ENCODE results near the gene GTPBP4. TPM values are rescaled to one million over a fixed set of nuclear protein-coding genes. Genes with fewer than 3 reads are reported as not detected.

GTPBP4 gene
- total RNA-seq, 1 experiment from 2014 or later: 44.6 TPM

- BruUV-seq (replicated peaks): no TSS peak
- DNase-seq: no peak
- no peak overlapping the region for H3K27ac ChIP-seq (ENCODE audit: low read length)
- ATAC-seq: no peak
- intact Hi-C loops (cut with micrococcal nuclease): no loop called here
- H3K4me2 ChIP-seq (ENCODE audit: low read length): no peak overlapping the region
- H3F3A ChIP-seq (ENCODE audit: low read length, unreplicated experiment): no peaks in the 10 kb centered on the region
- ChIA-PET CTCF (no interaction called here), POLR2A (ENCODE audit: unreplicated experiment) (no interaction called here)
- no peak overlapping the region for H3K9ac ChIP-seq (ENCODE audit: low read length)
- H3K4me3 ChIP-seq (ENCODE audit: low read length): no peak overlapping the region
- H2AFZ ChIP-seq (ENCODE audit: low read length): no peak overlapping the region
- no peaks in the 10 kb centered on the region for H3K4me1 ChIP-seq (ENCODE audit: insufficient read depth, low read length)
- TF ChIP-seq CTCF (conservative IDR thresholded peaks at IDR 0.05; ENCODE audit: low read depth, low read length): no peak
- no peak for TF ChIP-seq EZH2phosphoT487 (IDR thresholded peaks at IDR 0.05; ENCODE audit: borderline replicate concordance, low read length)
- TF ChIP-seq EZH2 (IDR thresholded peaks at IDR 0.05; ENCODE audit: low read length, unreplicated experiment): no peak
- no peaks in the 10 kb centered on the region for H4K20me1 ChIP-seq (ENCODE audit: low read length)
- no peaks in the 10 kb centered on the region for H3K36me3 ChIP-seq (ENCODE audit: low read depth, low read length)
- H3K9me3 ChIP-seq (ENCODE audit: low read length): no peaks in the 10 kb centered on the region
- no peaks in the 10 kb centered on the region for H3K79me2 ChIP-seq (ENCODE audit: low read length)
- no peaks in the 10 kb centered on the region; the same call in none of the 2 replicates for H3K27me3 ChIP-seq (ENCODE audit: low read length)
- no peaks in the 10 kb centered on the region for H3K9me2 ChIP-seq (replicated peaks; ENCODE audit: low read length)
These were observed 33.0 kb upstream of the GTPBP4 start for GRCh38 chr10:955127-955819.

GRCh38 chr10:955820-956217, 32.4 kb upstream of the GTPBP4 start:
- H3K4me3 ChIP-seq (ENCODE audit: low read length): no peak overlapping the region
- H3K27ac ChIP-seq (ENCODE audit: low read length): no peak overlapping the region
- H3K4me1 ChIP-seq (ENCODE audit: insufficient read depth, low read length): no peaks in the 10 kb centered on the region
- no peak overlapping the region for H3K9ac ChIP-seq (ENCODE audit: low read length)
- H3F3A ChIP-seq (ENCODE audit: low read length, unreplicated experiment): no peaks in the 10 kb centered on the region
- no peaks in the 10 kb centered on the region for H3K36me3 ChIP-seq (ENCODE audit: low read depth, low read length)
- H3K9me3 ChIP-seq (ENCODE audit: low read length): no peaks in the 10 kb centered on the region
- H3K9me2 ChIP-seq (replicated peaks; ENCODE audit: low read length): no peaks in the 10 kb centered on the region
- POLR2A ChIA-PET (ENCODE audit: unreplicated experiment): no interaction called here
- H3K27me3 ChIP-seq (ENCODE audit: low read length): no peaks in the 10 kb centered on the region; the same call in none of the 2 replicates
- no peaks in the 10 kb centered on the region for H3K79me2 ChIP-seq (ENCODE audit: low read length)
- ATAC-seq (no peak), DNase-seq (no peak)
- BruUV-seq (replicated peaks): no TSS peak
- CTCF ChIA-PET: no interaction called here
- intact Hi-C loops (cut with micrococcal nuclease): no loop called here
- H4K20me1 ChIP-seq (ENCODE audit: low read length): no peaks in the 10 kb centered on the region
- H2AFZ ChIP-seq (ENCODE audit: low read length): no peak overlapping the region
- no peak overlapping the region for H3K4me2 ChIP-seq (ENCODE audit: low read length)
- TF ChIP-seq EZH2 (IDR thresholded peaks at IDR 0.05; ENCODE audit: low read length, unreplicated experiment) (no peak), CTCF (conservative IDR thresholded peaks at IDR 0.05; ENCODE audit: low read depth, low read length) (no peak), EZH2phosphoT487 (IDR thresholded peaks at IDR 0.05; ENCODE audit: borderline replicate concordance, low read length) (no peak)

GRCh38 chr10:958106-958505, 30.1 kb upstream of the GTPBP4 start:
- Histone ChIP-seq H3K27me3 (ENCODE audit: low read length) (no peaks in the 10 kb centered on the region; the same call in none of the 2 replicates), H3K4me2 (ENCODE audit: low read length) (no peak overlapping the region), H4K20me1 (ENCODE audit: low read length) (no peaks in the 10 kb centered on the region), H3K9me3 (ENCODE audit: low read length) (no peaks in the 10 kb centered on the region), H3K9ac (ENCODE audit: low read length) (no peak overlapping the region), H2AFZ (ENCODE audit: low read length) (no peak overlapping the region), H3K36me3 (ENCODE audit: low read depth, low read length) (no peaks in the 10 kb centered on the region), H3K4me1 (ENCODE audit: insufficient read depth, low read length) (no peaks in the 10 kb centered on the region), H3K4me3 (ENCODE audit: low read length) (no peak overlapping the region), H3F3A (ENCODE audit: low read length, unreplicated experiment) (no peaks in the 10 kb centered on the region), H3K79me2 (ENCODE audit: low read length) (no peaks in the 10 kb centered on the region), H3K9me2 (replicated peaks; ENCODE audit: low read length) (no peaks in the 10 kb centered on the region), H3K27ac (ENCODE audit: low read length) (no peak overlapping the region)
- ChIA-PET POLR2A (ENCODE audit: unreplicated experiment) (no interaction called here), CTCF (no interaction called here)
- DNase-seq: no peak
- no TSS peak for BruUV-seq (replicated peaks)
- no peak for ATAC-seq
- TF ChIP-seq EZH2phosphoT487 (IDR thresholded peaks at IDR 0.05; ENCODE audit: borderline replicate concordance, low read length) (no peak), CTCF (conservative IDR thresholded peaks at IDR 0.05; ENCODE audit: low read depth, low read length) (no peak), EZH2 (IDR thresholded peaks at IDR 0.05; ENCODE audit: low read length, unreplicated experiment) (no peak)
- intact Hi-C loops (cut with micrococcal nuclease): no loop called here
